ENCODE data around the gene CCDC116.

GRCh38 chr22:21635771-21636510 lies 3.4 kb downstream of the CCDC116 start:
- TF ChIP-seq EZH2 (IDR thresholded peaks at IDR 0.05; ENCODE audit: borderline replicate concordance, insufficient read depth, low read length, poor library complexity, severe bottlenecking) (no peak), POLR2AphosphoS5 (IDR thresholded peaks at IDR 0.05) (no peak), EP300 (conservative IDR thresholded peaks at IDR 0.05; ENCODE audit: poor library complexity, severe bottlenecking) (no peak), CTCF (IDR thresholded peaks at IDR 0.05; ENCODE audit: poor library complexity, severe bottlenecking) (no peak), REST (IDR thresholded peaks at IDR 0.05; ENCODE audit: borderline replicate concordance) (no peak), RAD21 (conservative IDR thresholded peaks at IDR 0.05) (no peak), TAF1 (IDR thresholded peaks at IDR 0.05; ENCODE audit: low read depth) (no peak), MXI1 (conservative IDR thresholded peaks at IDR 0.05; ENCODE audit: poor library complexity, severe bottlenecking) (no peak)
